RPMI8226 (cell line): ENCODE data around the gene LPIN2.
"Not testable (repeated sequence)": the region's sequence is repeated elsewhere in the genome, so short reads cannot be mapped to it uniquely, and the experiment has no call there.

ENCODE experiments used
- DNase-seq: peaks from one replicate; pipeline ENCODE4 v3.0.0-alpha.2; 2015

LPIN2 gene

DNA sequence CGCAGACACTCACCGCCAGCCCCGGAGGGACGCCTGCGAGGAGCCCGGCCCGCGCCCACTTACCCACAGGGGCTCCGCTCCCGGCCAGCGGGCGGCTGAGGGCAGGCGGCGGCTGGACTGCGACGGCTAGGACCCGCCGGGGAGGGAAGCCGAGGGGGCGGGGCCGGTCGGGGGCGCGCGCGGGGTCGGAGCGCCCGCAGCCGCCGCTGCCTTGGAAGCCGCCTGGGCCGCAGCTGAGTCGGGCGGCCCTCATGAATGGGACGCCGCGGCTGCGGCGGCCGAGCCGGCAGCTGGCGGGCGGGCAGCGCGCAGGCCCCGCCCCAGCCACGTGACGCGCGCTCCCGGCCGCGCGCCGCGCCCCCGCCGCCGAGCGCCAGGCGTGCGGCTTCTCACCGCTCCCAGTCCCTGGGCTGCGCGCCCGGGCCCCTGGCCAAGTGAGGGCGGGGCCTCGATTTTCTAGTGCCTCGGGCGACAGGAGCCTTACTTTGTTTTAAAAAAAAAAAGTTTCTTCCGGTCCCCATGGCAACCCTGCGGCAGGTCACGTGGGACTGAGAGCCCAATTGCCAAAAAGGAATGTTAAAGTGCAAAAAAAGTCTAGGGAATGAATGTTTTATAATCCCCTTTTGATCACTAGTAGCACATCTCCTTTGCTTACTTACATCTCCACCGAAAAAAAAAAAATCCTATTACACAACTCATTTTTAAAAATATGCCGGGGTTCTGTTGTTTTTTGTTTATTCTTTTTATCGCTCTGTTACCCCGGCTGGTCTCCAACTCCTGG lies at the start of gene LPIN2:
Gene LPIN2, minus strand, starts transcription at position 121 of the 781 bp plus-strand sequence. CDS start 52,304 bp downstream, outside the sequence.
- peak; percentile 99 for DNase-seq

- DNase-seq = no peak
Observed at GRCh38 chr18:3061581-3062312, 48.8 kb upstream of the LPIN2 start.

DNA sequence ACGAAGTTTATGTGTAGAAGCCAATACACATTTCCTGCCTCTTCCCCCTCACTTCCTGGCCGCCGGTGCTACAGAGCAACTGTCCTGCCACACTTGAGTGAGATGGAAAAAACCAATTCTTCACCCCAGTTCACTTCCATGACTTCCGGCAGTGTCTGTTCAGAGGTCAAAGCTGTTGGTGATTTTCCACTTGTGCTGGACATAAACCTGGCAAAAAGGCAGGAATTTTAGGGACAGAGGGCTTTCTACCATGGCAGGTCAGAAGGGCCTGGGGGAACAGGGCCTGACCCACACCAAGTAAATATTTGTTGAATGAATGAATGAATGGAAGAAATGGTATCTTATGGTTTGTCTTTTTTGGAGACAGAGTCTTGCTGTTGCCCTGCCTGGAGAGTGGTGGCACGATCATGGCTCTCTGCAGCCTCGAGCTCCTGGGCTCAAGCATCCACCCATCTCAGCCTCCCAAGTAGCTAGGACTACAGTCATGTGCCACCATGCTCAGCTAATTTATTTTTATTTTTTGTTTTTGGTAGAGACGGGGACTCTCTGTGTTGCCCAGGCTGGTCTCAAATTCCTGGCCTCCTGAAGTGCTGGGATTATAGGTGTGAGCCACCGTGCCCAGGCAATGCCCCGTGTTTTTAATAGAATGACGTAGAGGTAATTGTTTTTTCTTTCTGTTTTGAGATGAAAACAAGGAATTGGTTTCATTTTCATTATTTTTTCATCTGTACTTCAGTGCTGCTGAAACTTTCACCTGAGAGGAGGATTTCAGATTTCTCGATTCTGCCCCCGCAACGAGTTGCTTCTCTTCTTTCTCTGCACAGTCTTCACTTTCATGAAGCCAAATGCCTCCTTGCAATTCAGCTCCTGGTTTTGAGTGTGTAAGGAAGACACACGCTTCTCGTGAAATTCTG lies 48.0 kb upstream of the LPIN2 start:
- peak; percentile 47 for DNase-seq

- no peak for DNase-seq
Observed at GRCh38 chr18:3059272-3059671, 46.3 kb upstream of the LPIN2 start.

- no peak for DNase-seq
Observed at GRCh38 chr18:3058328-3059191, 45.6 kb upstream of the LPIN2 start.

DNA sequence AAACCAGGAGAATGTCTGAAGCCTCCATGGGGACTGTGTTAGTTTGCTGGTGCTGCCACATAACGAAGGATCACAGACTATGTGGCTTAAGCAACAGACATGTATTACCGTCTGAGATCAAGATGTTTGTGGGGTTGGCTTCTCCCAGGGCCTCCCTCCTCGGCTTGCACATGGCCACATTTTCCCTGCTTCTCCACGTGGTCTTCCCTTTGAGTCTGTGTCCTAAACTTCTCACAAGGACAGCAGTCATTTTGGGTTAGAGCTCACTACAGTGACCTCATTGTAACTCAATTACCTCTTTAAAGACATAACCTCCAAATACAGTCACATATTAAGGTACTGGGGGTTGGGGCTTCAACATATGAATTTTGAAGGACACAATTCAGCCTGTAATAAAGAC lies 44.6 kb upstream of the LPIN2 start:
- no peak for DNase-seq

DNA sequence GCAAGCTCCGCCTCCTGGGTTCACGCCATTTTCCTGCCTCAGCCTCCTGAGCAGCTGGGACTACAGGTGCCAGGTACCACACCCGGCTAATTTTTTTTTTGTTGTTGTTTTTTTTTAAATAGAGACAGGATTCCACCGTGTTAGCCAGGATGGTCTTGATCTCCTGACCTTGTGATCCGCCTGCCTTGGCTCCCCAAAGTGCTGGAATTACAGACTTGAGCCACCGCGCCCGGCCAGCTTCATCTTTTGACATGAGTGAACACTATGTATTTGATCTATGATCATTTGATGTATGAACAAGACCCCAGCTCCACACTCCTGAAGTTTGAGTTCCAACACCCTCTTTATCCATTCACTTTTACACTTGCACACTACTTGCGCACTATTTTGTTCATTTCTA lies 43.4 kb upstream of the LPIN2 start:
- DNase-seq = no peak

DNA sequence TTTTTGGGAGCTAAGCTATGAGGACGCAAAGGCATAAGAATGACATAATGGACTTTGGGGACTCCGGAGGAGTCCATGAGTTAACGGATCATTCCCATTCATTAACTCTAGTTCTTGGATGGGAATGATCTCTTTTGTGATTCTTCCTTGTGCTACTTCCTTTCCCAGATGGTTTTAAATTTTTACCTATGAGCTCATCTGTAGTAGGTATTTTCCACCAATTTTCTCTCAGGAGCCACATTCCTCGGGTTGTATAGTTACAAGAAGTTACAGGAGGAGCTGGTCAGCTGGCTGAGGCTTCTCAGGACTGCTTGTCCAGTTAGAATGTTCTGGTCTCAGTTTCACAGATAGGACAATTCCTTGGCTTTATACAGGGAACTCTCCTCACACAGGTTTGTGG lies 42.9 kb upstream of the LPIN2 start:
- no peak for DNase-seq

GRCh38 chr18:3055186-3055728 lies 42.3 kb upstream of the LPIN2 start:
- no peak for DNase-seq

DNA sequence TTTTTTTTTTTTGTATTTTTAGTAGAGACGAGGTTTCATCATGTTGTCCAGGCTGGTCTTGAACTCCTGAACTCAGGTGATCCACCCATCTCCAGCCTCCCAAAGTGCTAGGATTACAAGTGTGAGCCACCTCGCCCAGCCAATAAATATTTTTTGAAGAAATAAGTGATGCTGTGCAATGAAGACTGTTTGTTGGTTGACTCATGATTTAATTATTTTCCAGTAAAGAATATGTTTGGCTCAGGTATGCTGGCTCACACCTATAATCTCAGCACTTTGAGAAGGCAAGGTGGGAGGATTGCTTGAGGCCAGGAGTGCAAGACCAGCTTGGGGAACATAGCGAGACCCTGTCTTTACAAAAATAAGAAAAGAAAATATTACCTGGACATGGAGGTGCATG lies 41.8 kb upstream of the LPIN2 start:
- no peak for DNase-seq

DNA sequence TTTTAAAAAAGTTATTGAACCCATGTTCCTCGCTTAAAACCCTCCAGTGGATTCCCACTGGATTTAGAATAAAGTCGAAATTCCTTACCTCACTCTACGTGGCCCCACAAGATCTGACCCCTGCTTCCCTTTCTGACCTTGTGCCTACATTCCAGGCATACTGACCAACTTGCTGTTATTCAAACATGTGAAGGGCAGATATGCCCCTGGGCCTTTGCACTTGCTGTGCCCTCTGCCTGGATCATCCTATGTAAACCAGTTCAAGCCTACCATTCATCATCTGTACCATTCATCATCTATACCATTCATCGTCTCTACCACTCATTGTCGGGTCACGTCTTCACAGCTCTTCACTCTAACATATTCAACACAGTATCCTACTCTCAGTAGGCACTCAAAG lies 41.3 kb upstream of the LPIN2 start:
- no peak for DNase-seq

DNA sequence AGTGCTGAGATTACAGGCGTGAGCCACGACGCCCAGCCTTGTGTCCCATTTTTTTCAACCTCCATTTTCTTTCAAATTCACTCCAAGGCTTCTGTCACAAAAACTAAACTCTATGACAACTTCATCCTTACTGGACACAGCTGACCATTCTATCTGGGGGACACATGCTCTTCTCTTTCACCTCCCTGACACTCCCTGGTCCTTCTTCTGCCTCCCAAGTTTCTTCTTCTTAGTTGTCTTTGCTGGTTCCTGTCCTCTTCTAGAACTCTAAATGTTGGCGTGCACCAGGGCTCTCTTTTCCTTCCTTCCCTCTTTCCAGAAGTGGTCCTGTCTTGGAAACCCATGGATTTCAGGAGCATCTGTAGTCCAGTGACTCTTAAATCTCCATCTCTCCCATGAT lies 40.1 kb upstream of the LPIN2 start:
- DNase-seq = no peak

DNA sequence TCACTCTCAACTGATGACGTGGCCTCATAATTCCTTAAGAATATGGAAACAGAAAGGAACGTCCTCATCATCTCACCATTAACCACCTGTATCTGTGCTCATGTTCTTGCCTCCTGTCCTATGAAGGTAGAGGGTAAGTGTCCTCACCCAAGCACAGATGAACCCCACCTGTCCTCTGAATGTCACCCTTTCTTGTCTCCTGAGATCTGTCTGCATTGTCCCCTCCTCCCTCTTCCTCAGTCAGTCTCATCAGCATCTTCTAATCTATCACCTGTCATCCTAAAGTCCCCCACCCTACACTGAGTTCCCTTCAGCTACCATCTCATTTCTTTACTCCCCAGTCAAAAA lies 39.4 kb upstream of the LPIN2 start:
- no peak for DNase-seq

GRCh38 chr18:3051718-3052410 lies 38.9 kb upstream of the LPIN2 start:
- DNase-seq = no peak

DNA sequence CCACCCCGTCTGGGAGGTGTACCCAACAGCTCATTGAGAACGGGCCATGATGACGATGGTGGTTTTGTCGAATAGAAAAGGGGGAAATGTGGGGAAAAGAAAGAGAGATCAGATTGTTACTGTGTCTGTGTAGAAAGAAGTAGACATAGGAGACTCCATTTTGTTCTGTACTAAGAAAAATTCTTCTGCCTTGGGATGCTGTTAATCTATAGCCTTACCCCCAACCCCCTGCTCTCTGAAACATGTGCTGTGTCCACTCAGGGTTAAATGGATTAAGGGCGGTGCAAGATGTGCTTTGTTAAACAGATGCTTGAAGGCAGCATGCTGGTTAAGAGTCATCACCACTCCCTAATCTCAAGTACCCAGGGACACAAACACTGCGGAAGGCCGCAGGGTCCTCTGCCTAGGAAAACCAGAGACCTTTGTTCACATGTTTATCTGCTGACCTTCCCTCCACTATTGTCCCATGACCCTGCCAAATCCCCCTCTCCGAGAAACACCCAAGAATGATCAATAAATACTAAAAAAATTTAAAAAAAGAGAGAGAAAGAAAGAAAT lies 37.0 kb upstream of the LPIN2 start:
- not testable (repeated sequence) for DNase-seq

- DNase-seq = no peak
Observed at GRCh38 chr18:3048820-3049349, 35.9 kb upstream of the LPIN2 start.

DNA sequence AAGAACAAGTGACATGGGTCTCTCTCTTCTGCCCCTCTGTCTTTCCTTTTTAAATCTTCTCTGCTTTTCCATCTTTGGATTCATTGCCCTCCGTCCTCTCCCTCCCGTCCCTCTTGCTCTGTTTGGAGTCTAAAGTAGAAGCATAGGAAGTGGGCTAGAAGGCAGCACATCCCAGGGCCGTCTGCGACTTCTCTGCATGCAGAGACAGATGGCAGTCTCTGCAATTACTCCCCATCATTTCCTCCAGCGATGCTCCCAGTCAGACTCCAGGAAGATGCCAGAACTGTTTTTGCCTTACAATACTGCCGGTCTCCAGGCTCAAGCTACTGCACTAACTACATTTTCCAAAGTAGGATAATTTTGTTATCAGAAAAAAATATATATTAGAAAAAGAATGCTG lies 35.2 kb upstream of the LPIN2 start:
- DNase-seq = no peak

- DNase-seq = no peak
Observed at GRCh38 chr18:3046216-3046808, 33.4 kb upstream of the LPIN2 start.

GRCh38 chr18:3044931-3045698 lies 32.2 kb upstream of the LPIN2 start:
- DNase-seq = peak; percentile 92

DNA sequence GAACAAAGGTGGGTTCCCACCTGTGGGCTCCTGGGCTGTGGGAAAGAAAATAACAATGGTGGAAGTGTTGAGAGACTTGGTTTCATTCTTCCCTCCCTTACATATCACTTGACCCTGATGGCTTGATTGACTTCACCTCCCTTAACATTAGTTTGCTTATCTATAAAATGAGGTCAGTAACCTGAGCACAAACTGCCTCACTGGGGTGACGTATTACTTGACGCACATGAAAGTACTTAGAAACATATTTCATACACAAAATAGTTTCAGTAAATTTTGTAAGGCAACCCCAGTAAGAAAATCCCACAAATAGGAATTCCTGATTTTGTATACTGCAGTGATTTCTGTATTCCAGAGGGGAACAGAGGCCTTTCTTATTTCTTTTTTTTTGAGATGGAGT lies 29.4 kb upstream of the LPIN2 start:
- no peak for DNase-seq
